Adrenal gland (tissue), 5 donors: ENCODE results near the gene LEF1.

Experiments used
- CTCF ChIP-seq, 6 experiments: fragments of 450-650 bp in 4 of 6; fragments of 200-600 bp in 2 of 6; sonication (generic) in 1 of 6; IDR thresholded peaks; 1 replicate in 5 of 6; 2 replicates in 1 of 6; pipeline versions ENCODE4 v1.5.1 to v1.8.0; 2016 to 2021; ENCODE audit warnings: antibody characterized with exemption in 6 of 6, mild to moderate bottlenecking in 2 of 6, moderate library complexity in 1 of 6
- POLR2A ChIP-seq, 2 donors: fragments of 450-650 bp; IDR thresholded peaks; one replicate each; pipeline ENCODE4 v1.6.1; 2017; ENCODE audit warnings: antibody characterized with exemption in 2 of 2, mild to moderate bottlenecking in 2 of 2, moderate library complexity in 1 of 2
- donor health status: DM: no; HTN: no; CAD: no.

GRCh38 chr4:108030332-108030731, 138.4 kb downstream of the LEF1 start:
- TF ChIP-seq POLR2A (IDR thresholded peaks at IDR 0.05) (no peak), CTCF (IDR thresholded peaks at IDR 0.05) (peak; percentile 14 to 65 (median 46))
